Thyroid gland (tissue), 4 donors: Measurements from ENCODE around the gene STK40.

Source experiments
- POLR2A ChIP-seq, 2 donors: fragments of 450-650 bp; IDR thresholded peaks; one replicate each; pipeline ENCODE4 v1.6.1; 2017; ENCODE audit warnings: antibody characterized with exemption in 2 of 2, mild to moderate bottlenecking in 2 of 2, moderate library complexity in 1 of 2
- TF ChIP-seq, protein P1 (sequence below), 6 experiments: fragments of 200-600 bp in 3 of 6; fragments of 450-650 bp in 3 of 6; sonication (generic) in 3 of 6; IDR thresholded peaks; one replicate each; pipeline ENCODE4 v1.5.1; 2016 to 2019; ENCODE audit warnings: antibody characterized with exemption in 6 of 6, mild to moderate bottlenecking in 2 of 6, inconsistent platforms in 1 of 6, moderate library complexity in 1 of 6

GRCh38 chr1:36307601-36308330 lies 78.0 kb downstream of the STK40 start:
- TF ChIP-seq, protein P1, sequence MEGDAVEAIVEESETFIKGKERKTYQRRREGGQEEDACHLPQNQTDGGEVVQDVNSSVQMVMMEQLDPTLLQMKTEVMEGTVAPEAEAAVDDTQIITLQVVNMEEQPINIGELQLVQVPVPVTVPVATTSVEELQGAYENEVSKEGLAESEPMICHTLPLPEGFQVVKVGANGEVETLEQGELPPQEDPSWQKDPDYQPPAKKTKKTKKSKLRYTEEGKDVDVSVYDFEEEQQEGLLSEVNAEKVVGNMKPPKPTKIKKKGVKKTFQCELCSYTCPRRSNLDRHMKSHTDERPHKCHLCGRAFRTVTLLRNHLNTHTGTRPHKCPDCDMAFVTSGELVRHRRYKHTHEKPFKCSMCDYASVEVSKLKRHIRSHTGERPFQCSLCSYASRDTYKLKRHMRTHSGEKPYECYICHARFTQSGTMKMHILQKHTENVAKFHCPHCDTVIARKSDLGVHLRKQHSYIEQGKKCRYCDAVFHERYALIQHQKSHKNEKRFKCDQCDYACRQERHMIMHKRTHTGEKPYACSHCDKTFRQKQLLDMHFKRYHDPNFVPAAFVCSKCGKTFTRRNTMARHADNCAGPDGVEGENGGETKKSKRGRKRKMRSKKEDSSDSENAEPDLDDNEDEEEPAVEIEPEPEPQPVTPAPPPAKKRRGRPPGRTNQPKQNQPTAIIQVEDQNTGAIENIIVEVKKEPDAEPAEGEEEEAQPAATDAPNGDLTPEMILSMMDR (IDR thresholded peaks at IDR 0.05) = no peak
- no peak for TF ChIP-seq POLR2A (IDR thresholded peaks at IDR 0.05)
